HTR-8/SVneo (cell line): ENCODE data around the gene CHRNE.
"Not testable (repeated sequence)": the region's sequence is repeated elsewhere in the genome, so short reads cannot be mapped to it uniquely, and the experiment has no call there.

ENCODE experiments used
- DNase-seq: peaks from one replicate; pipeline ENCODE4 v3.0.0; 2011; ENCODE audit warnings: low spot score, mixed read lengths; ENCODE audit not compliant: insufficient read length
- FAIRE-seq: peaks from 2 replicates; lab custom pipeline; 2011; peaks lifted over from hg19 to GRCh38; lab: Jason Lieb, UNC

CHRNE gene

DNA sequence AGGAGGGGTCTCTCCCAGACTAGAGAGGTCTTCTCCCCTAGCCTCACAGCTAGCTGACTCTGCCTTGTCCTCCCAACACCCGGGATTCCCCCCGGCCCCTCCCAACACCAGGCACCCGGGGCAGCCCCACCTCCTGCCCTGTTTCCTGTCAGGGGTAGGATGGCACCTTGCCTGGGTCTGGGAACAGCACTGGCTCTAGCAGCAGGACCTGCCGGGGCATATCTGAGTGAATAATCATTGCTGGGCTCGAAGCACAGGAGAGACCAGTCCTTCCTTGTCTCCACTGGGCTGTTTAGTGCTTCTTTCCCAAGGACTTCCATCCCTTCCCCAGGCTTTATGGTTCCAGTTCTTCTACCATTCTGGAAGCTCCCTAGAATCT lies 44.0 kb downstream of the CHRNE start:
- DNase-seq (no peak), FAIRE-seq (no peak)

DNA sequence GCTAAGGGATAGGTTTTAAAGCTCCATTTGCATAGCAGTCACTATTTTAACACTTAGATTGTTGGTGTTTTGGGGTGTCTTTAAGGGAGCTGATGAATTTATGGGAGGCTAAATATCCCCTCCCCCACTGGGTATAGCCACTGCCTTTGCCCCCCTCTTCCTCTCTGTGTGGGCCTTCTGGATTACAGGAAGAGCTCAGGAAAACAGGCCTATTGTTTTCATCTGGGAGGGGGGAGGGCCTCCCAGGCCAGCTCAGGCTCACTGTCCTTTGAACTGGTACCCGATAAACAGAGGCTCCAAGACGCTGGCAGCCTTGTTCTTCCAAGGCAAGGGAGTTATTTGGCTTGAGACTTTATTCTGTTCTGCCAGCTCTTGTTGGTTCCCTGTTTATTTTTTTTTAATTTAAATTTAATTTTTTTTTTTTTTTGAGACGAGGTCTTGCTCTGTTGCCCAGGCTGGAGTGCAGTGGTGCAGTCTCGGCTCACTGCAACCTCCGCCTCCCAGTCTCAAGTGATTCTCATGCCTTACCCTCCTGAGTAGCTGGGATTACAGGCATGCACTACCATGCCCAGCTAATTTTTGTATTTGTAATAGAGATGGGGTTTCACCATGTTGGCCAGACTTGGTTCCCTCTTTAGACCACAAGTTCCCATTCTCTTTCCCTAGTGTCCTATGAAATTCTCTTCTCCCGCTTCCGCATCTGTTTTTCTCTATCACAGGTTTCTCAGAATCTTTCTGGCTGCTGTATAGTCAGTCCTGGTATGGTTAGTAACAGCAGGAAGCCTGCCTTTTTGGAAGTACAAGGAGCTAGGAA lies 44.6 kb downstream of the CHRNE start:
- DNase-seq (no peak), FAIRE-seq (no peak)

DNA sequence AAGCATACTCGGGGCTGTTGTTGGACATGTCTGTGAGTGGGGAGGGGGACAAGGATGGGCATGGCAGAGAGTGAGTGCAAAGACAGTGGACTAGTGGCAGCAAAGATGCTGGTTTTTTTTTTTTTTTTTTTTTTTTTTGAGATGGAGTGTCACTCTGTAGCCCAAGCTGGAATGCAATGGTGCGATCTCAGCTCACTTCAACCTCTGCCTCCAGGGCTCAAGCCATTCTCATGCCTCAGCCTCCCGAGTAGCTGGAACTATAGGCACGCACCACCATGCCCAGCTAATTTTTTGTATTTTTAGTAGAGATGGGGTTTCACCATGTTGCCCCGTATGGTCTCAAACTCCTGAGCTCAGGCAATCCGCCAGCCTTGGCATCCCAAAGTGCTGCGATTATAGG lies 45.6 kb downstream of the CHRNE start:
- DNase-seq, FAIRE-seq: not testable (repeated sequence)

DNA sequence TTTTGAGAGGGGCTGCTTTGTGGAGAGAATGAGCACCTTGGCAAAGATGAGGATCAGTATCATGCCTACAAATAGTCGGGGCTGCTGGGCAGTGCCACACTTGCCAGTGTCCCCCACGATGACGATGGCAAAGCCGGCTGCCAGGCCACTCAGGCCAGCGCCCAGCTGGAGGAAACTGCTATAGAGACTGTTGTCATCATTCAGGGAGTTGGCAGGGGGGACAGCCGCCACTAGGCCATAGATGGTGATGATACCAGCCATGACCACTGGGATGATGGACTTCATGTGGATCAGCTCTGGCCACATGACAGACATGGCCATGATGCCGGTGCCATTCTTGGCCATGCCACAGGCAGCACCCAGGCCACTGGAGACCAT lies 46.0 kb downstream of the CHRNE start:
- DNase-seq (no peak), FAIRE-seq (no peak)

DNA sequence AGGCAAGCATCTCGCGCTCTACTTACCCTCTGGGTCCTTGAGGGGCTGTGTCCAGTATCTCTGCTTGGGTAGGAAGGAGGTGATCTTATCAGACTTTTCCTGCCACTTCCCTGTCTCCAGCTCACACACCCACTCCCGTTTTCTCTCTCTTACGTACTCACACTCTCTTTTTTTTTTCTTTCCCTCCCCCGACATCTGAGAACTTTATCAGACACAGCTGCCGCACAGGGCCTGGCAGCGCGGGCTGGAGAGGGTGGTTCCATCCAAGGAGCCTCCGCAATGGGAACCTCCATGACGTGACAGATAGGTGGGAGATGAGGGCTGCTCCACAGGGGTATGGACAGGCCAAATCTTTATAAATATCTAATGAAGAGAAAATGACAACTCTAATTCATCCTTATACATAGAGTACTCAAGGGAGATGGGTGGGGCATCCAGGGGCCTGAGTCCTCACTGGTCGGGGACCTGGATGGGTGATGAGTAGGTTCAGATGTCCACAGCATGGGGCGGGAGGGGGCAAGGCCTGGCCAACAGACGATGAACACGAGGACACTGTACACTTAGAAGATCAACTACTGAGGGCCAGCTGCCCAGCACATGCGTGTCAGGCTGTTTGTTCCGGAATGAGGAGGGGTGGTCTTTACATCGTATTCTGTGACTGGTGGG lies 46.5 kb downstream of the CHRNE start:
- no peak for DNase-seq
- no peak for FAIRE-seq

DNA sequence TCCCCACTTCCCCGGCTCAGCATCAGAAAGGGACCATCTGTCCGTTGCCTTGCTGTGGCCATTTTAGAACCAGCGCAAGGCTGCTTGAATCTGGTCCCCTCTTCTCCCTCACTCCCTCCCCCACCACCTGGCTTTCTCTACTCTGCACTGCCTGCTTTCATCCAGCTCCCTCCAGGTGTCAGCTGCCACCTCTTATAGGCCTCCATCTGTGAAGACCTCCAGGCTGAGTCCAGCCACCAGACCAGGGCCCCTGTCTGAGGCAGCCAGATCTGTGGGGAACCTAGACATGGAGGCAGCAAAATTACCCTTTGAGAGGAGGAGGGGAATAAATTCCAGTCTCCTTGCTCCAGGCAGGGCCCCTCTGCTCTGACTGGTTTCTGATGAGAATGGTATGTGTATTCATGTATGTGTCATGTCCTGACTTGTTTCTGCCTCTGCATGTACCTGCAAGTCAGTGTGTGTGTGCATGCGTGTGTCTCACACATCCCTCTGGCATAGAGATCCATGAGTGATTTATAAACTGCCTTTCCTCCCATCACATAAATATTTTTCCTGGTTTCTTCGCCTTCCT lies 48.7 kb downstream of the CHRNE start:
- DNase-seq, result no peak
- FAIRE-seq, result no peak

DNA sequence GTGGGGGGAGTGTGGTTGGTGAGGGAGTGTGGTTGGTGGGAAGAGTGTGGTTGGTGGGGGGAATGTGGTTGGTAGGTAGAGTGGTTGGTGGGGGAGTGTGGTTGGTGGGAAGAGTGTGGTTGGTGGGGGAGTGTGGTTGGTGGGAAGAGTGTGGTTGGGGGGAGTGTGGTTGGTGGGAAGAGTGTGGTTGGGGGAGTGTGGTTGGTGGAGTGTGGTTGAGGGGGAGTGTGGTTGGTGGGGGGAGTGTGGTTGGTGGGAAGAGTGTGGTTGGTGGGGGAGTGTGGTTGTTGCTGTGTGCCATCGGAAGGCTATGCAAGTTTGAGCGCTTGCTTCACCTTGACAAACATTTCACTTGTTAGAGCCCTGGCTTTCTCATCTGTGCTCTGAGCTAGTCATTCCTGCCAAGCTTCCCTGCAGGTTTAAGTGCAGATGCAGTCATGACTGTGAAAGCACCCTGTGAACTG lies 49.7 kb downstream of the CHRNE start:
- DNase-seq (no peak), FAIRE-seq (peak; percentile 58)

DNA sequence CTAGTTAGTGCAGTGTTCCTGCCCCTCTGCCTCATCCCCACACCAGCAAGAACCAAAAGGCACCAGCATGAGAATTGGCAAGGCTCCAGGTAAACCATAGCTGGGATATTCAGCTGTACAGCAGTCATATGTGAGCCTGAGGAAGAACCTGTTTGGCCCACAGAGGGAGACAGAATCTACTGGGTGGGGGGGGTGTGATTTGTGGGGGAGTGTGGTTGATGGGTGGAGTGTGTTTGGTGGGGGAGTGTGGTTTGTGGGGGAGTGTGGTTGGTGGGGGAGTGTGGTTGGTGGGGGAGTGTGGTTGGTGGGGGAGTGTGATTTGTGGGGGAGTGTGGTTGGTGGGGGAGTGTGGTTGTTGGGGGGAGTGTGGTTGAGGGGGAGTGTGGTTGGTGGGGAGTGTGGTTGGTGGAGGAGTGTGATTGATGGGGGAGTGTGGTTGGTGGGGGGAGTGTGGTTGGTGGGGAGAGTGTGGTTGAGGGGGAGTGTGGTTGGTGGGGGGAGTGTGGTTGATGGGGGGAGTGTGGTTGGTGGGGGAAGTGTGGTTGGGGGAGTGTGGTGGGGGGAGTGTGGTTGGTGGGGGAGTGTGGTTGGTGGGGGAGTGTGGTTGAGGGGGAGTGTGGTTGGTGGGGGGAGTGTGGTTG lies 50.2 kb downstream of the CHRNE start:
- peak; percentile 96 for FAIRE-seq
- peak; percentile 57 for DNase-seq

DNA sequence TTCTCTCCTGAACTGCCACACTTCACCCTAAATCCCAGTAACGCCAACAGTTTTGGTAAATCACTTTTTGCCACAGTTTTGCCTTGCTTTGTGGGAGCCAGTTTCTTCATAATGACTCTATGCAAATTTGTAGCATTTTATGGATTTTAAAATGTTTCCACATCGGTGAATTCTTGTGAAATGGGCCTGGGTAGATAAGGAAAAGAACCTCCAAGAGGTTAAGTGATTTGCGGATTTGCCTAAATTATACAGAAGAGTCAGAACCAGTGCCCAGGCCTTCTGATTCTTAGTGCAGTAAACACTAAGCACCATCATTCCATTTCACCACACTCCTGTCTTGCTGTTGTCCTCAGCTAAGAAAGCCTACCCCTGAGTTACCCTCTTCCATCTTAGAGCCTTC lies 51.8 kb downstream of the CHRNE start:
- DNase-seq (no peak), FAIRE-seq (no peak)

DNA sequence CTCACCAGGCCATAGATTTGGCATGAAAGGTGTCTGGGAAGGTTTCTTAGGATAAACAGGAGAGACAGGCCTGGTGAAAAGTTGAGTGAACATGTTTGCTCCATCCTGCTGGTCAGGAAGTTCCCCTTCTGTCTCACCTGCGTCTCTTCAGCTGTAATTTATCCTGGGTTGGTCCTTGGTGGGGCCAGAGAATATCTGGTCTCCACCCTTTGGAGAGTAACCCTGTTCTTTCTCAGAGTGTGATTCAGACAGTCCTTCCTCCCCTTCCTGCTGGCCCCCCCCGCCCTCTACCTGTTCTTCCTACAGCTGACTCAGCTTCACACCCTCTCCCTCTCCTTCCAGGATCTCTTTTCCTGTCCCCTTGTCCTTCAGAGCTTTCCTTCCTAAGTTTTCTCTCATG lies 52.7 kb downstream of the CHRNE start:
- FAIRE-seq (no peak), DNase-seq (no peak)

DNA sequence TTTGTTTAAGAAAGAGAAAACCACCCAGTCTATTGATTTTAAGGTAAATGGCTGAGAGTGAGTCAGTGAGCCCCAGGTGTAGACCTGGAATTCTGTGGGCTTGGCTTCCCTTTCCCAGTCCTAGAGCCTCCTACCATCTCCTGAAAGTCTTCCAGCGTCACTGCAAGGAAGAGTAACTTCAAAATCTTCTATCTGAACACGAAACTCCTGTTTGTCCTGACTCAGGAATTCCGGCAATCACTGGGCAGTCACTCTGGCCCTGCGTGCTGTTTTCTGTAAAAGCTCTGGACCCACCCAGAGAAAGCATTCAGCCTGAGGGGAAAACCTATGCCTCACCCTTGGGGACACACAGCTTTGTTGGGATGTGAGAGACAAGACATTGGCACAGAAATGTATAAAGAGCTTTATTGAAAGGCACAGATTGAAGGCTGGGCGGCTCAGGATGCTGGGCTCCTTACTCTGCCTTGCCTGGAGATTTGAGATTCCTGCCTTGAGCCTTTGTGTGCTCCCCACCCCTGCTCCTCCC lies 53.8 kb downstream of the CHRNE start:
- FAIRE-seq, result no peak
- no peak for DNase-seq
